Gastroesophageal sphincter (tissue), 3 donors: ENCODE measurements around the gene VHLL.

Experiments used
- CTCF ChIP-seq, 4 experiments: fragments of 200-600 bp in 2 of 4; fragments of 450-650 bp in 2 of 4; sonication (generic) in 1 of 4; IDR thresholded peaks; one replicate each; pipeline ENCODE4 v1.5.1; 2017 to 2019; ENCODE audit warnings: antibody characterized with exemption in 4 of 4, mild to moderate bottlenecking in 2 of 4, moderate library complexity in 2 of 4
- EP300 ChIP-seq: sonication (generic); formaldehyde crosslinking; IDR thresholded peaks from one replicate; pipeline ENCODE4 v1.6.1; 2017; ENCODE audit warnings: antibody characterized with exemption, mild to moderate bottlenecking
- POLR2A ChIP-seq, 2 donors: fragments of 450-650 bp; IDR thresholded peaks; one replicate each; pipeline ENCODE4 v1.6.1; 2017; ENCODE audit warnings: antibody characterized with exemption in 2 of 2, mild to moderate bottlenecking in 2 of 2, moderate library complexity in 1 of 2
- POLR2AphosphoS5 ChIP-seq: sonication (generic); formaldehyde crosslinking; IDR thresholded peaks from one replicate; pipeline ENCODE4 v1.6.1; 2017; ENCODE audit warnings: antibody characterized with exemption

DNA sequence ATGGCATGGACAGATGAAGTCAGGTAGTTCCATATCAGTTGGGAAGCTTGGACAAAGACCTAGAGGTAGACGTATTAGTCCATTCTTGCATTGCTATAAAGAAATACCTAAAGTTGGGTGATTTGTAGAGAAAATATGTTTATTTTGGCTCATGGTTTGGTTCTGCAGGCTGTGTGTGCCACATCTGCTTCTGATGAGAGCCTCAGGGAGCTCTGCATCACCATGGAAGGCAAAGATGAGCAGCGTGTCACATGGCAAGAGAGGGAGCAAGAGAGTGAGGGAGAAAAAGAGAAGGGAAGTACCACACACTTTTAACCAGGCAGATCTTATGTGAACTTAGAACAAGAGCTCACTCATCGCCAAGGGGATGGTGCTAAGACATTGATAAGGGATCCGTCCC, 48.2 kb upstream of the VHLL start:
- no peak for TF ChIP-seq CTCF (IDR thresholded peaks at IDR 0.05)
- no peak for TF ChIP-seq EP300
- TF ChIP-seq POLR2A (IDR thresholded peaks at IDR 0.05): no peak
- no peak for TF ChIP-seq POLR2AphosphoS5
